Vagina (tissue), 2 donors: Measurements from ENCODE around the gene WDR70.
"Not testable (repeated sequence)": the region's sequence is repeated elsewhere in the genome, so short reads cannot be mapped to it uniquely, and the experiment has no call there.

Source experiments
- POLR2A ChIP-seq, 2 donors: fragments of 450-650 bp; IDR thresholded peaks; one replicate each; pipeline ENCODE4 v1.6.1; 2017; ENCODE audit warnings: antibody characterized with exemption in 2 of 2, mild to moderate bottlenecking in 2 of 2, moderate library complexity in 2 of 2
- POLR2AphosphoS5 ChIP-seq, 2 donors: sonication (generic); formaldehyde crosslinking; IDR thresholded peaks; one replicate each; pipeline ENCODE4 v1.9.0; 2017; ENCODE audit warnings: antibody characterized with exemption in 2 of 2, mild to moderate bottlenecking in 2 of 2, low read depth in 1 of 2; ENCODE audit not compliant: insufficient read depth in 1 of 2
- TF ChIP-seq, protein P1 (sequence below), 3 experiments: fragments of 450-650 bp in 2 of 3; fragments of 200-600 bp in 1 of 3; sonication (generic) in 1 of 3; IDR thresholded peaks; one replicate each; pipeline ENCODE4 v1.5.1; 2017 to 2019; ENCODE audit warnings: antibody characterized with exemption in 3 of 3, mild to moderate bottlenecking in 2 of 3, moderate library complexity in 2 of 3

DNA sequence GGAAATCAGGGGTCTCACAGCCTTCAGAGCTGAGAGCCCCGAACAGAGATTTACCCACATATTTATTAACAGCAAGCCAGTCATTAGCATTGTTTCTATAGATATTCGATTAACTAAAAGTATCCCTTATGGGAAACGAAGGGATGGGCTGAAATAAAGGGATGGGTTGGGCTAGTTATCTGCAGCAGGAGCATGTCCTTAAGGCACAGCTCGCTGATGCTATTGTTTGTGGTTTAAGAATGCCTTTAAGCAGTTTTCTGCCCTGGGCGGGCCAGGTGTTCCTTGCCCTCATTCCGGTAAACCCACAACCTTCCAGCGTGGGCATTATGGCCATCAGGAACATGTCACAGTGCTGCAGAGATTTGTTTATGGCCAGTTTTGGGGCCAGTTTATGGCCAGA is 74.1 kb downstream of the WDR70 start:
- not testable (repeated sequence) for TF ChIP-seq POLR2A (IDR thresholded peaks at IDR 0.05); POLR2AphosphoS5 (IDR thresholded peaks at IDR 0.05; ENCODE audit: insufficient read depth in 1 of 2, low read depth in 1 of 2)
- TF ChIP-seq, protein P1, sequence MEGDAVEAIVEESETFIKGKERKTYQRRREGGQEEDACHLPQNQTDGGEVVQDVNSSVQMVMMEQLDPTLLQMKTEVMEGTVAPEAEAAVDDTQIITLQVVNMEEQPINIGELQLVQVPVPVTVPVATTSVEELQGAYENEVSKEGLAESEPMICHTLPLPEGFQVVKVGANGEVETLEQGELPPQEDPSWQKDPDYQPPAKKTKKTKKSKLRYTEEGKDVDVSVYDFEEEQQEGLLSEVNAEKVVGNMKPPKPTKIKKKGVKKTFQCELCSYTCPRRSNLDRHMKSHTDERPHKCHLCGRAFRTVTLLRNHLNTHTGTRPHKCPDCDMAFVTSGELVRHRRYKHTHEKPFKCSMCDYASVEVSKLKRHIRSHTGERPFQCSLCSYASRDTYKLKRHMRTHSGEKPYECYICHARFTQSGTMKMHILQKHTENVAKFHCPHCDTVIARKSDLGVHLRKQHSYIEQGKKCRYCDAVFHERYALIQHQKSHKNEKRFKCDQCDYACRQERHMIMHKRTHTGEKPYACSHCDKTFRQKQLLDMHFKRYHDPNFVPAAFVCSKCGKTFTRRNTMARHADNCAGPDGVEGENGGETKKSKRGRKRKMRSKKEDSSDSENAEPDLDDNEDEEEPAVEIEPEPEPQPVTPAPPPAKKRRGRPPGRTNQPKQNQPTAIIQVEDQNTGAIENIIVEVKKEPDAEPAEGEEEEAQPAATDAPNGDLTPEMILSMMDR (IDR thresholded peaks at IDR 0.05) = not testable (repeated sequence)
